Measurements from ENCODE around the gene MOCS1.

Gene MOCS1

DNA sequence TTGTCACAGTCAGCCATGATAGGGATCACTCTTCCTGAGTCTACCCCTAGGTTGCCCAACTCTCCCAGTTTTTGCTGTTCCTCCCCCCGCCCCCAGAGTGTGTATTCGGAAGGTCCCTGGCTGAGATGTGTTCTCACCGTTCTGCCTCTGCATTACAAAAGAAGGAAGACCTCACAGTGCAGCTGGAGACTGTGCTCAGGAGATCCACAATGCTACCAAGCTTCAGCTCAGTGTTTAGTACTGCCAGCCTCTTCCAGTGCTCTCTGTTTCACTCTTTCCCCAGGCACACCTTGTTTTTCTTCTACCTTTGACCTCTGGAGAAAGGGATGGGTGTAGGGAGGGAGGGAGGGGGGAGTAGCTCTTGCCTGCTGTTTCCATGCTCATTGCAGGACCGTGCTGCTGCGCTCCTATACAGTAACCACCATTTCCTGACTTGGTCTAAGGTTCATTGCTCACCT, 13.4 kb upstream of the MOCS1 start:
- DNase-seq, result no peak

DNA sequence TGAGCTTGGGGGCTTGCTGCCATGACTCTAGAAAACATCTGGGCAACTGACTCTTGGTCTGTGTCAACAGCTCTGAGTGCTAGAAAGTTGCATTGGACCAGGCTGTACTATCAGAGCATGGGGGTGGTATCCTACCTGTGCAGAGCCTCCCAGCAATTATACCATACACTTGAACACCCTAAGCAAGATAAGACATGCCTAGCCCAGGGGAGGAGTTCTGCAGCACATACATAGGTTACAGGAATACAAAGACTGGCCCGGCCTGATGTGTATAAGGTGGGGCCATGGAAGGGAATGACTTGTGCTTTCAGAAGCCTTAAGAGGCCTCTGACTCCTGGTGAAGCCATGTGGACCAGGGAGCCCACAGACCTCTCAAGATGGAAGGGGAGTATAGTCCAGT, 11.4 kb upstream of the MOCS1 start:
- DNase-seq, result no peak

- no peak for DNase-seq
Observed at GRCh38 chr6:39942903-39943580, 8.8 kb upstream of the MOCS1 start.

DNA sequence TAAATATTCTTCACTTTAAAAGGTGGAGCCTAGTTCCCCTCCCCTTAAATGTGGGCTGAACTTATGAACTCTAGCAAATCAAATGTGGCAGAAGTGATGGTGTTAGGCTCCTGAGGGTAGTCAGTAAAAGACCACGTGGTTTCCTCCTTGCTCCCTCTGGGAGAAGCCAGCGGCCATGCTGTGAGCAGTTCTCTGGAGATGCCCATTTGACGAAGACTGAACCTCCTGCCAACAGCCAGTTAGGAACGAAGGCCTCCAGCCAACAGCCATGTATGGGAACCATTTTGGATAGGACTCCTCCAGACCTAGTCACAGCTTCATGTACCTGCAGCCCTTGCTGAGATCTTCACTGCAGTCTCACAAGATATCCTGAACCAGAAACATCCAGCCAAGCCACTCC, 7.6 kb upstream of the MOCS1 start:
- DNase-seq, result no peak

DNA sequence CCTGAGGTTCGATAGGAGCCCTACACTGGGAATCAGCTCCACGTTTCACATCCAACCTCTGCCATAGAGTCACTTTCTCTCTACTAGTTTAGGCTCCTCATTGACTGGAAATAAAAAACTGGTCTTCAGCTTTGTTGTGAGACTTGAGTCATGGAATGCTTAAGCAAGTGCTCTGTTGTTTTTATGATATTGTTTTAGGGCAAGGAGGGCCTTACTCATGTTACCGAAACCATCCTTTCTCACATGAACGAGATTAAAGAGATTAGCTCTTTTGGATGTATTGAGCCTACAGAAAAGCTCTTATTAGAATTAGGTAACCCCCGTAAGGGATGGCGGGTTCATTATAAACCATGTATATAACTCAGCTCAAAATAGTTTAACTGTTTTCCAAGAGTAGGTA, 6.9 kb upstream of the MOCS1 start:
- no peak for DNase-seq

- DNase-seq, result no peak
Observed at GRCh38 chr6:39938773-39939654, 4.8 kb upstream of the MOCS1 start.

- no peak for DNase-seq
Observed at GRCh38 chr6:39937686-39938333, 3.5 kb upstream of the MOCS1 start.

DNA sequence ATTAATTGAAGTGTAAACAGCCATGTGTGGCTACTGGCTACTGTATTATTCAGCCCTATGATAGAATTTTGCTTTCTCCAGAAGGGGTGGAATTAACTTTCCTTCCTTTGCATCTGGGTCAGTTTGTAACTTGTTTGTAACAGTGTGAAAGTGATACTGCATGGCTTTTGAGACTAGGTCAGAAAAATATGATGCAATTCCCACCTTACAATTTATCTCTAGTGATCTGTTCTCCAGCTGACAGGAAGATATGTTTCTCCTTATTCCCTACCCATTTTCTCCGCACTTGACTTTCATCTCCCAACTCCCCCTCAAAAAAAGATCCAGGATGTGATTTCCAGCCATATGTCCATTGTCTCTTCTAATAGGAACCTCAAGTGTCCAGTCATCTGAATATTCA, 2.6 kb upstream of the MOCS1 start:
- no peak for DNase-seq

GRCh38 chr6:39935241-39935640, 979 bp upstream of the MOCS1 start:
- DNase-seq, result peak; percentile 14

DNA sequence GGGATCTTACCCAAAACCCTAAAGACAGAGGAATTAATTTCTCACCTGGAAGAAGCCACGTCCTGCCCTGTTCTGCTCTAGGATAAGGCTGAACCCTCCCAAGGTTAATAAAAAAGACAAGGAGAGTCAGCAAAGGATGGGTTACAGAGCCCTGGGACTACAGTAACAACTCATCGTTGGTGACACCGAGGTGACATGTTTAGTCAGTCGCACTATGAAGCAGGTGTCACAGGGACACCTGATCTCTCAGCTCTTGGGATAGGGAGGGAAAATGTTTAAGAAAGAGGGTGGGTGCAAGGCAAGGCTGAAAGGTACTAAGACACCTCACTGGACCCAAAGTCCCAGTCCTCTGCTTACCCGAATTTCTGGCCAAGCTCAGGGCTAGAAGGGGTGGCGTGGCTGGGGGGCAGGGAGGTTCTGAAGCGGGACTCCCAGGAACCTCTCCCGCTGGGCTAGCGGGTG, 562 bp downstream of the MOCS1 start:
- no peak for DNase-seq

GRCh38 chr6:39932386-39932910, 1.8 kb downstream of the MOCS1 start:
- DNase-seq, result no peak

GRCh38 chr6:39931607-39932006, 2.7 kb downstream of the MOCS1 start:
- DNase-seq, result no peak

GRCh38 chr6:39930540-39930939, 3.7 kb downstream of the MOCS1 start:
- no peak for DNase-seq

- DNase-seq, result no peak
Observed at GRCh38 chr6:39929733-39930461, 4.4 kb downstream of the MOCS1 start.

DNA sequence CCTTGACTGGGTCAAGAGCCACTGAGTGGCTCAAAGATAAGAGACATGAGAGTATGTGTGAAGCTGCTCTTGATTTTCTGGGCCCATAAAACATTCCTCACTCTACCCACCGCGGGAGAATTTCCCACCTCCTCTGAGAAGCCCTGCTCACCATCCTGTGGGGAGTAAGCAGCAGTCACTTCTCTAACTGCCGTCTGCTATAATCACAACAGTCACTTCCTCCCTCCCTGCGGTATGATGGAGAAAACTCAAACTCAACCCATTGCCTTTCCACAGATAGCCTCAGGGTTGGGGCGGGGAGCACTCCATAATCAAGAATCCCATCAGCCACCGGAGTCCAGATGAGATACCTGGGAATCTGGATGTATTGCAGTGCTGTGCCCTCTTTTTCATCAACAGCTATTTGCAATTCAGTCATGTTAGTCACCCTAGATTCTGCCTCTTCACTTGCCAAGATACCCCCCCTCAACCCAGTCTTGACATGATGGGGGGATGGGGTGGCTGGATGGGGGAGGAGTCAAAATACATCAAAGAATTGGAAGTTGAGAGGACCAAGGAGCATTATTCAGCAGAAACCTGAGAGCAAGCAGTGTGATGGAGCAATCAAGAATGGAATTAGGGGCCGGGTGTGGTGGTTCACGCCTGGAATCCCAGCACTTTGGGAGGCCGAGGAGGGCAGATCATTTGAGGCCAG, 5.1 kb downstream of the MOCS1 start:
- DNase-seq, result no peak

- no peak for DNase-seq
Observed at GRCh38 chr6:39927159-39927558, 7.1 kb downstream of the MOCS1 start.

DNA sequence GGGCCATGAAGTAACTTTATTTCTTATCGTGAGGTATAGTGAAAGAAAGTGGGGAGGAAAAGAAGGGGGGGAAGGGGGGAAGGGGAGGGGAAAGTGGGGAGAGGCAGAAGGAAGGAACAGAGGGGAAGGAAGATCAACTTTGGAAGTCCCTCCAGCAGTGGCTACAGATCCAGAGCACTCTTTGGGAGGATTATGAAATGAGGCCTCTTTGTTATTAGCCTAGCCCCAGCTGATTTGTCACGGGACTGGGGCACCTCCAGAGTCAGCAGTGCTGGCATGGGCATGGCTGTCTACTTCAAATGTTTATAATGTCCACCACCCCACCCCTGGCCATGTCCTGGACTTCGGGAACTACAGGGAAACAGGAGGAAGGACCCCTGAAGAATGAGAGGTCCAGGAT, 7.6 kb downstream of the MOCS1 start:
- DNase-seq, result no peak

GRCh38 chr6:39925931-39926290, 8.4 kb downstream of the MOCS1 start:
- DNase-seq, result no peak

DNA sequence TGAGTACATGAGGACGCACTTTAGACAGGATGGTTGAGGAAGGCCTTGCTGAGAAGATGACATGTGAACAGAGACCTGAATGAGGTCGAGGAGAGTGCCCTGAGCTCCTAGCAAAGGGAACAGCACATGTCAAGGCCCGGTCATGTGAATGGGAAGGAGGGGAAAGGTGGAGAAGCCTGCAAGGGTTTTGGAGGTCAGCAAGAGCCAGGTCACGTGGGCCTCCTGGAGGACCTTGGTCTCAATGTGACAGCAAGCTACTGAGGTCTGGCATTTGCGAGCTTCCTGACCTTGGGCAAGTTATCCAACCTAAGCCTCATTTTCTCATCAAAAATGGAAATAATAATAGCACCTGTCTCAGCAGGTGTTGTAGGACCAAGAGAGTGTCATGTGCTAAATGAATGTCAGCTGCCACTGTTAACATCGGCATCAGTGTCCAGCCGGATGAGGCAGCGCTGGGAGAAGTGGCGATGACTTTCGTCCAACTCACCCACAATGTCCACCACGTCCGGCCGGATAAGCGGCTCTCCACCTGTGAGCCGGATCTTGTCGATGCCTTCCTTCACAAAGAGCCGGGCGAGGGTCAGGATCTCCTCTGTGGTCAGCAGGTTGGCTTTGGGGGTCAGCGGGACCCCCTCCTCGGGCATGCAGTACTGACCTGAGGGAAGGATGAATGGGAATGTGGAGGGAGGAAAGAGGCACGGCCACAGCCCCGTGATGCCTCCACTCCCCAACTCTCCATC, 8.9 kb downstream of the MOCS1 start:
- DNase-seq, result no peak

DNA sequence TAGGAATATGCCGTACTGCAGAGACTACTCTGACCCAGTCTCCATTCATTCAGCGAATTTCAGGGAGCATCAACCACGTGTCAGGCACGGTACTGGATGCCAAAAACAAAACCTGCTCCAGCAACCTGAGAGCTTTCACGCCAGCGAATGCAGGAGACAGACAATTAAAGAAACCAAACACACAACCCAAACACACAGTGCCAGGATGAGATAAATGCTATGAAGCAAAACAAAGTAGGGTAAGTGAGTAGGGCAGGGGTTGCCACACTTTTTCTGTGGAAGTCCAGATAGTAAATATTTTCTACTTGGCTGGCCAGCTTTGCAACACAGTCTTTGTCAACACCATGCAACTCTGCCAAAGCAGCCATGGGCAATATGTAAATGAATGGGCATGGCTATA, 10.0 kb downstream of the MOCS1 start:
- DNase-seq, result peak; percentile 11

GRCh38 chr6:39923861-39924260, 10.4 kb downstream of the MOCS1 start:
- no peak for DNase-seq

GRCh38 chr6:39923394-39923793, 10.9 kb downstream of the MOCS1 start:
- DNase-seq, result no peak
